ENCODE measurements around the gene SPEG.

Gene SPEG

DNA sequence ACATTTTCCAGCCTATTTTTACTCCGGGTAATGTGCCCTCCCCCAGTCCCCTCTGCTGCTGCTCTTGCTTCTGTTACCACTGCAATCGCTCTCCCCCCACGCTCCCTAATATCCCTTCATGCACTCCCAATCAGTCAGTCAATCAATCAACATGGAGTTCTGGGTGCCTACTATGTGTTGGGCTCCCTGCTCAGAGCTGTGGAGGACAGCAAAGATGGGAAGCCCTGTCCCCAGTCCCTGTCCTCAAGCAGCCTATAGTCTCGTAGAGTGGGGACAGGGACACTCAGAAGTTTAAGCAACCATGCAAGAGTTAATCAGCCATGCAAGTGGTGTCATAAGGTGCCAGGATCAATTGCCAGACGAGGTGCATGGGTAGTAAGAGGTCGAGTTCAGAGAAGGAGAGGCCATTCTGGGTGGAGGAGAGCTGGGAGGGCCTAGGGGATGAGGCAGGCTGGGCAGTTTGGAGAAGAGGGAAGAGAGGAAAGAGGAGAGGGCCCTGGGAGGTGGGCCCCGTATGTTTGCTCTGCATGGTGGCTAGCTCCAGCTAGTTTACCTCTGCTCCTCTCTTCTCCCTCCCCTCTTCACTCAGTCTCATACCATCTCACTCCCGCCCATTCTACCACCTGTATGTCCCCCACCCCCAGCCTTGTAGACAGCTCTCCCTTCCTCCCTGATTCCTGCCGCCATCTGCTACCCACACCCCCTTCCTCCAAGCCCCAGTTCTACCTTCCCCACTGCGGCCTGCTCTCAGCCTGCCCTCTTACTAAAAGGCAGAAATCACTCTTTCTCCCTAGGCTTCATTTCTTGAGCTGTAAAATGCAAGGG lies 83.5 kb downstream of the SPEG start:
- no peak for DNase-seq (ENCODE audit: low read depth)
- no peak overlapping the region for H3K4me3 ChIP-seq (ENCODE audit: low read depth, low read length)

DNA sequence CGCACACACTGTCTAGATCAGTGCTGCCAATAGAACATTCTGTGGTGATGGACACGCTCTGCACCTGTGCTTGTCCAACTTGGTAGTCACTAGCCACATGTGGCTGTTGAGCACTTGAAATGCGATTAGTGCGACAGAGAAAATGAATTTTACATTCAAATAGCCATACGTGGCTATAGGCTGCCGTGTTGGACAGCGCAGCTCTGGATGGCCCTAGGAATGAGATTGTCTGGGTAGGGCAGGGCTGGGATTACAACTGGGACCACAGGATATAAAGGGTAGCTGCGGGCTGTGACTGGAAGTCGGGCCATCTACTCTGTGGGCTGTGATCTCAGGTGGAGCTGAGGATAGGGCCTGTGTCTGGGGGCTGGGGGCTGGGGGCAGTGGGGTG lies 84.9 kb downstream of the SPEG start:
- DNase-seq (ENCODE audit: low read depth) = no peak
- H3K4me3 ChIP-seq (ENCODE audit: low read depth, low read length) = no peak overlapping the region

DNA sequence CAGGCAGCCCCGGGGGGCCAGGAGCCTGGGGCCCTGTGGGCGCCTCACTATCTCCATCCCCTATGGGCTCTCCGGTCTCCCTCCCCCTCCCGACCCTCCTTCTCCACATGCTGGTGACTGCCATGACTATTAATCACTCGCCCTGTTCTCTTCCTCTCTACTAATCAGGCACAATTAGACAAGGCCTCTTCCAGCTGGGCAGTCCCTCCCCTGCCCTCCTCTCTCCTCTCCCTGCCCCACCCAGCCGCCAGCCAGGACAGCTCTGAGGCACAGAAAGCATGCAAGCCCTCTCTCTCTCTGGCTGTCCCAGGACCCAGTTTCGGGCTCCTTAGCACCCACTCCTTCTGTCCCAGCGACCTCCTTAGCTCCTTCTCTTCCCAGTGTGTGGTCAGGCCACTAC lies 85.4 kb downstream of the SPEG start:
- H3K4me3 ChIP-seq (ENCODE audit: low read depth, low read length) = no peak overlapping the region
- DNase-seq (ENCODE audit: low read depth) = no peak

DNA sequence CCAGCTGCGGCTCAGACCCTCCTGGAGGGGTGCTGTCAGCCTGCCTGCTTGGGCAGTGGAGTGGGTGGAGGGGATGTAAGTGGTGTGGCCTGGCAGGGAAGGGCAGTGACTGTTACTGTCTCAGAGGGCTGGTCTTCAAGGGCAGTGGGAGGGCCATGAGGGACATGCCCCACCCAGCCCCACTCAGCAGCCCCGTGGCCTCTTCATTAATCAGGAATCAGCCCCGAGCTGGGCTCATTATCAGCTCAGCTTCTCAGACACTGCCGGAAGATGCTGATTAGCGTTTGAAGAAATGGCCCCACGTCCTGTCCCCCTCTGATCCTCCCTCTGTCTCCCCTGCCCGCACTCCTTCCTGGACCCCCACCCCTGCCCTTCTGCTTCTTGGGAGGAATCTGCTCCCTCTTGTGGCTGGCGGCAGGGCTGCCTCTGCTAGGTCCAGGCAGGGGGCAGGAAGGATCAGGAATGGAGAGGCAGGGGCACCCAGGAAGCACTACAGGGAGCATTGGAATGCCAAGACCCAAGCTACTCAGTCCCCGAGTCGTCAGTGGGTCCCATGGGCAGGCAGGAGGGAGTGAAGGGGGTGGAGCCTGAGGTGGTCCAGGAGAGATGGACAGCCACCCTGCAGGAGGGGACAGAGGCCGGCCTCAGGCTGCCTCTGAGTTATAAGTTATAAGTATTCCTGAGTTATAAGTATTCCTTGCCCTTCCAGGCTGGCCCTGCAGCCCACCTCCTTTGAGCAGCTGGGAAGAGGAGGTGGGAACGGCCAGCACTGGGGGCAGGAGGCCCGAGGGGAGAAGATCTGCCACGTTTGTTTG lies 86.6 kb downstream of the SPEG start:
- no peak for DNase-seq (ENCODE audit: low read depth)
- no peak overlapping the region for H3K4me3 ChIP-seq (ENCODE audit: low read depth, low read length)

DNA sequence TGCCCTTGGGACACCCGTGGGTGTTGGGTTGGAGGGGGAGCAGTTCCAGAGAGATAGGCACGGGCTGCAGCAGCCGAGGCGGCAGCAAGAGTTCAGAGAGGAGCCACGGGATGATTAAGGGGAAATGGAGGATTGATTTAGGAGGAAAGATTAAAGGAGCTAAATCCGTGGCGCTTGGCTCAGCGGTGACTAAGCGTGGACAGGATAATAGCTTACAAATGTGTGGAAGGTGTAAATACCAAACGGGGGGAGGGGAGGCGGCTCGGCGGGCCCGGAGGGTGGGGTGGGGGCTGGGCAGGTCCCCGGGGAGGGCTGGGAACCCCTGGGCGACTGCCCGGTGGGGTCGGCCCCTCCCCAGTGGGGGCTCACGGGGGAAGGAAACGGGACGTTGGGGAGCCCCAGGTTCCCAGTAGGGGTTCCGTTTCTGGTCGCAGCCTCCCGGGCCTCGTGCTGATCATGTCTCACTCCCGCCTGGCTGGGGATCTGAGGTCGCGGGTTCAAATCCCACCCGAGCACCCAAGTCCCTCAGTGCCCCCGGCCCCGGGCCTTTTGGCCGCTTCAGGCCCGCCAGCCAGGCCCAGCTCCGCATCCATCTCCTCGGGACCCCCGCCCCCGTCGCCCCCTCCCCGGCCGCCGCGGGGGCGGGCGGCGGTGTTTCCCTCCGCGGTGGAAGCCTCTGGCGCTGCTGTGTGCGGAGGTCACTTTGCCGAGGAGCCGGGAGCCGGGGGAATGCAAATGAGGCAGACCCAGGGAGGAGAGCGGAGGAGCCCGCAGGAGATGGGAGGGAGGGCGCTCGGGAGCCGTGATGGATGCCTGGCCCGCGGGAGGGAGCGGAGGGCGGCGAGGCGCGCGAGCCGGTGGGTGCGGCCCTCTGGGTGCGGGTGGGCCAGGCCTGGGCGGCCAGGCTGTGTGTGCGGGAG lies 87.7 kb downstream of the SPEG start:
- H3K4me3 ChIP-seq (ENCODE audit: low read depth, low read length) = peak overlapping the region; percentile 25
- no peak for DNase-seq (ENCODE audit: low read depth)

DNA sequence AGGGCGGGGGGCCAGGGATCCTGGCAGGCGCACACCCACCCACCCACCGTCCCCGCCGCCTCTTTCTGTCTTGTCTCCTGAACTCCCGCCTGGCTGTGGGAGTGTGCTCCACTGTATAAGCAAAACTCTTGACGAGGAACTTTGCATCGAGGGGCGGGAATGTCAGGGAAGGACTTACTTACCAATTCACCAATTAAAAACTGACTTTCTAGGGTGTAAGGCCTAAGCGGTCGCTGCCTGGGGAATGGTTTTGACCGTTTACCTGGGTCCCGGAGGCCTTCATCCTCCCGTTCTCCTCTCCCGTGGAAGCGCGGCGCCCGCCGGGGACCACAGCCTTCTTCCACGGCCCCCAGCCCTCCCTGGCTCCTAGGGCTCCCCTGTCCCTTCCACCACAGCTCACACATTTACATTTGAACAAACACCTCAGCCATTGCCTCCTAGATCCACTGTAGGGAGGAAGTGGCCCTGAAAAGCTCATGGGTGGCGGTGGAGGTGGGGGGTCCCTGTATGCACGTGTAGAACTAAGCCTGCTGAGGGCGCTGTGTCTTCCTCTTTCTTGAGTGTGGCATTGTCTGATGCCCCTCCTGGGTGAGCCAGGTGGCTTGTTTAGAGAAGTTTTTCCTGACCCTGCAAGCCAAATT lies 88.5 kb downstream of the SPEG start:
- DNase-seq (ENCODE audit: low read depth) = no peak
- no peak overlapping the region for H3K4me3 ChIP-seq (ENCODE audit: low read depth, low read length)

DNA sequence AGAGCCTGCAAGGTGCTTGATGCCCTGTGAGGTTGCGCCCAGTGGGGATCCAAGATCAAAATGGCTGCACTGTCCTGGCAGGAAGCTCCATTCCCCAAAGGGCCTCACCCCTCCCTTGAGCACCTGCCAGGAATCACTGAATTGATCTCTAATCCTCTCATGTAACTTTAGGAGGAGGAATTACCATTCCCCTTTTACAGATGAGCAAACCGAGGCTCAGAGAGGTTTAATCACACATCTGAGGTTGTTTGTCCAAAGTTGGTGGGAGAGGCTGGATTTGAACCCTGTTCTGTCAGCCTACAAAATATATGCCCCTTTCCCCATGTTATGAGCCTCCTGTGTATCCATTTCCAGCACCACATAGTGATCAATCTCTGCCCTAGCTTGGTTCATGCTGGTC lies 90.2 kb downstream of the SPEG start:
- DNase-seq (ENCODE audit: low read depth) = no peak
- H3K4me3 ChIP-seq (ENCODE audit: low read depth, low read length) = no peak overlapping the region

DNA sequence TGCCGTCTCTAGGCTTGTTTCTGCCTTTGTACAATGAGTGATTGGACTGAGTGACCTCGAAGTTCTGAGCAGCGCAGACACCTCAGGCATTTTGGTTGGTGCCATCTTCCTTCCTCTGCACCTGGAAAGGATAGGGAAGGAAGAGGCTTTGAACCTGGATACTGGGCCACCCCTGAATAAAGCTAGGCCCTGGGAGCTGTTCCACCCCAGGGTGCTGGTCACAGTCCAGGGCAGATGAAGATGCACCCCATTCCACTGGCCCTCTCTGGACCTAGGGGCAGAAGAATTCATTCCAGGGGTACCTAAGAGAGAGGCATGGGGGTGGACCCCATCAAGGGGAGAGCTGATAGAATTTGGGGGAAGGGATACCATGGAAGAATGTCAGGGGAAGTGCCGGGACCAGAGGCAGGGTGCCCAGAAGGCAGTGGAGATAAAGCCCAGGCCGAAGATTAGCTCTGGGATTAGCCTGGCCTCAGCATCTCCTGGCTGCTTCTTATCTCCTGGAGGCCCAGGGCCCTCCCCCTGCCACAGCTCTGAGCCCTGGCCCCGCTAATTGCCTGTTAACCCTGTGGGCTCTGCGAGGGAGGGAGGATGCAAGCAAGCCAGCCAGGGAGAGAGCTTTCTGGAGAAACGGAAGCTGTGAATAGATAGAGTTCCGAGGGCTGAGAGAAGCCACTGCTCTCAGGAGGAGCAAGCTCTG lies 91.0 kb downstream of the SPEG start:
- H3K4me3 ChIP-seq (ENCODE audit: low read depth, low read length) = no peak overlapping the region
- no peak for DNase-seq (ENCODE audit: low read depth)

DNA sequence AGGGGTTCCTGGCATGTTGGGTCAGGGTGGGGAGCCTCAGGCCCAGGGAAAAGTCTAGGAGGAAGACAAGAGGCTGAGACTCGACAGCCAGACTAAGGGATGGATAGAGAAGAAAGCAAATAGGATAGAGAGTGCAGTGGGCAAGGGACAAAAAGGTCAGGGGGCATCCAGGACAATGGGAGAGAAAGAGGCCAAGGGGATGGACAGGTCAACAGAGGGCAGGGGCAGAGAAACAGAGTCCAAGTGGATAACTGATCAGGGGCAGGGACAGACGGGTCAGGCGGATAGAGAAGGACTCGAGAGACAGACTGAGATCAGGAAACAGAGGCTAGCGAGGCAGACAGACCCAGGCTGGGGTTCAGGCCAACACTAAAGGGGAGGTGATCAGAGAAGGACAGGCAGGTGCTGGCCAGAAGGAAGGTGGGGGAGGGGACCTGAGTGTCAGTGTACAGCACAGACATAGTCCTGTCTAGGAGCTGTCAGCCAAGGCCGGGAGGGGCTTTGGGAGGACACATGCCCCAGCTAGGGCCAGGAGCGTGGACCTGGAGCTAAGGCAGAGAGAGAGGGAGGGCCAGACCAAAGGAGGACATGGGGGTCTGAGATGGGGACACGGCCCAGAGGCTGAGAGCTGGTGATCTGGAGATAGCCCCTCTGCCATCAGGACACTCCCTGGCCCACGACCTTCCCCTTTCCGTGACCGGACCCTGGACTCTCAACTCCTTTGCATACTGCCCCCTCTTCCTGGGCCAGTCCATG lies 91.9 kb downstream of the SPEG start:
- DNase-seq (ENCODE audit: low read depth) = no peak
- no peak overlapping the region for H3K4me3 ChIP-seq (ENCODE audit: low read depth, low read length)

DNA sequence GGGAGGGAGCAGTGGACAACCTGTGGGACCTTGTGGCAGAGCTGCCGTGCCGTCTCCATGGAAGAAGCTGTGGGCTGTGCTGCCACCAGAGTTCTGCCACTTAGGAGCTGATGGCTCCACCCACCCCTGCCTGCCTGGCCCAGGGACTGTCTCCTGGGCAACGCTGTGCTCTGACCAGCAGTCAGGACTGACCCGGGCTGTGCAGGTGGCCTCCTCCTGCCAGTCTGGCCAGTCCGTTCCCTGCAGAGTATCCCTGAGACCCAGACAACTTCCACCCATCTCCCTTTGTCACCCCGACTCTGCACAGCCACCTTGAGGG lies 92.4 kb downstream of the SPEG start:
- H3K4me3 ChIP-seq (ENCODE audit: low read depth, low read length) = no peak overlapping the region
- no peak for DNase-seq (ENCODE audit: low read depth)

DNA sequence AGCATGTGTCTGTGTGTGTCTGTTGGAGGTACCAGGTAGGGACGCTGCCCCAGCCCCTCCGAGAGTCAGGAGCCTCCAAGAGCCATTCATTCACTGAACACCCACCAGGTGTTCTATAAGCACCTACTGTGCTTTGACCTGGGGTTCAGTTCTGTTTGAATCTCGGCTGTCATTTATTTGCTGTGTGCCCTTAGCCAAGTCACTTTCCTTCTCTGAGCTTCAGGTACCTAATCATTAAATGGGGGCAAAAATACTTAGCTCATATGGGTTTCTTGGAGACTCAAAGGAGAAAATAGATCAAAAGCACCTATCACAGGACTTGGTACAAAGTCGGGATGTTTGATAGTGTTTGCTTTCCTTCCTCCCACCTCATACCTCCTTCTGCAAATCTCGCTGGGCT lies 92.8 kb downstream of the SPEG start:
- DNase-seq (ENCODE audit: low read depth) = no peak
- H3K4me3 ChIP-seq (ENCODE audit: low read depth, low read length) = no peak overlapping the region

DNA sequence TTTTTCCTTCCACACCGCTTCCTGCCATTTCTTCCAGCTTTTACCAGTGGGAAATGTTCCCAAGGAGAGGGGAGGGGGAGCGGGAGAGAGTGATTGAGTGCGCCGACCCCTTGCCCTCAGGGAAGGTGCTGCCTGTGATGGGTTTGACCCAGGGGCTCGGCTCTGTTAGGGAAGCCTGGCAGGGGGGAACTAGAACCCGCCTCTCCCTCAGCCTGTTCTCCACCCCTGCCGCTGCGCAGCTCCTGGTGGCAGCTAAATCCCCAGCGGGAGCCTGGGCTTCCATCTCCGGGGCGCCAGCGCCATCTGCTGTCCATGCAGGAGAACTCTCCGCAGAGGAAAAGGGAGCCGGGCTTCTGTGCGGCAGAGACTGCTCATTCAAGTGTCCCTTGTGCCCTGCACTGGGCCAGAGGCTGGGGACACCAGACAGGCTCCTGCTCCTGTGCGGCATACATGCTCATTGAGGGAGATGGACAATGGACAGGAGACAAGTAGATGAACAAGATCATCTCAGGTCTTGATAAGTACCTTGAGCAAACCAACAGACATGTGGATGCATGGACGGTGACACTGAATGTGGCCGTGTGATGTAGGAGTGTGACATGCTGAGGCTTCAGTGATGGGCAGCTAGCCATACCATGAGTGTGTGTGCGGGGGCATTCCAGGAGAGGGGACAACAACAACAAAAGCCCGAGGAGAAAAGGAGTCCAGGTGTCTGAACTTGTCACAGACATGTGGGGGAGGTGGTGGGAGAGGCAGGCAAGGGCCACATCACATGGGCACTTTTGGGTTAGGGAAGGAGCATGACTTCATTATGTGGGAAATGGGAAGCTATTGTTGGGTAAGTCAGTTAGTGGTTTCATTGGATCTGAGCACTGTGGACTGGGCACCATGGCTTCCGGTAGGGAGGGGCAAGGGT lies 95.7 kb downstream of the SPEG start:
- DNase-seq (ENCODE audit: low read depth) = peak; percentile 45
- peak overlapping the region; percentile 31 for H3K4me3 ChIP-seq (ENCODE audit: low read depth, low read length)

DNA sequence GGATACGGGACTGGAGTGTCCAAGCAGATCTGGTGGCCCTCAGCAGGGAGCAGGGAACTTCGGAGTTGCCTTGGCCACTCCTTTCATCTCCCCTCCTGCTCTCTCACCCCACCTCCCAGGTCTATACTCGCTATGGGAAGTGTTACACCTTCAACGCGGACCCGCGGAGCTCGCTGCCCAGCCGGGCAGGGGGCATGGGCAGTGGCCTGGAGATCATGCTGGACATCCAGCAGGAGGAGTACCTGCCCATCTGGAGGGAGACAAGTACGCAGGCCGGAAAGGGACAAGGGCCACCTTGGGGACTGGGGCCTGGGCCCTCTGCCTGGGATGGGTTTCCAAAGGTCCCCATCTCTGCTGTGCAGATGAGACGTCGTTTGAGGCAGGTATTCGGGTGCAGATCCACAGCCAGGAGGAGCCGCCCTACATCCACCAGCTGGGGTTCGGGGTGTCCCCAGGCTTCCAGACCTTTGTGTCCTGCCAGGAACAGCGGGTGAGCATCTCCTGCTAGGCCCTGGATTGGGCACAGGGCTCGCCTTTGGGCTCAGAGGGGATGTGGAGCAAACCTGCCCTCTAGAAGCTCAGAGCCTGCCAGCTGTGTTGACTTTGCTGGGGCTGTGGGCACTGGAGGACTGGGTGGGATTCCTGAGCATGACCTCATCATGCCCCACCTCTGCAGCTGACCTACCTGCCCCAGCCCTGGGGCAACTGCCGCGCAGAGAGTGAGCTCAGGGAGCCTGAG lies 97.2 kb downstream of the SPEG start:
- DNase-seq (ENCODE audit: low read depth) = no peak
- H3K4me3 ChIP-seq (ENCODE audit: low read depth, low read length) = no peak overlapping the region

DNA sequence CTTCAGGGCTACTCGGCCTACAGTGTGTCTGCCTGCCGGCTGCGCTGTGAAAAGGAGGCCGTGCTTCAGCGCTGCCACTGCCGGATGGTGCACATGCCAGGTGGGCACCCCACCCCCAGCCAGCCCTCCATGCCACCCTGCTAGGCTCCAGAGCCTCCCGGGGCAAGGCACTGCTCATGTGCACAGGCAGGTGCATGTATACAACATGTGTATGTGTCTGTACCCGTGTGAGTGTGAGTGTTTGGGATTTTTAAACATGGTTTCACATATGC lies 97.7 kb downstream of the SPEG start:
- no peak for DNase-seq (ENCODE audit: low read depth)
- no peak overlapping the region for H3K4me3 ChIP-seq (ENCODE audit: low read depth, low read length)

DNA sequence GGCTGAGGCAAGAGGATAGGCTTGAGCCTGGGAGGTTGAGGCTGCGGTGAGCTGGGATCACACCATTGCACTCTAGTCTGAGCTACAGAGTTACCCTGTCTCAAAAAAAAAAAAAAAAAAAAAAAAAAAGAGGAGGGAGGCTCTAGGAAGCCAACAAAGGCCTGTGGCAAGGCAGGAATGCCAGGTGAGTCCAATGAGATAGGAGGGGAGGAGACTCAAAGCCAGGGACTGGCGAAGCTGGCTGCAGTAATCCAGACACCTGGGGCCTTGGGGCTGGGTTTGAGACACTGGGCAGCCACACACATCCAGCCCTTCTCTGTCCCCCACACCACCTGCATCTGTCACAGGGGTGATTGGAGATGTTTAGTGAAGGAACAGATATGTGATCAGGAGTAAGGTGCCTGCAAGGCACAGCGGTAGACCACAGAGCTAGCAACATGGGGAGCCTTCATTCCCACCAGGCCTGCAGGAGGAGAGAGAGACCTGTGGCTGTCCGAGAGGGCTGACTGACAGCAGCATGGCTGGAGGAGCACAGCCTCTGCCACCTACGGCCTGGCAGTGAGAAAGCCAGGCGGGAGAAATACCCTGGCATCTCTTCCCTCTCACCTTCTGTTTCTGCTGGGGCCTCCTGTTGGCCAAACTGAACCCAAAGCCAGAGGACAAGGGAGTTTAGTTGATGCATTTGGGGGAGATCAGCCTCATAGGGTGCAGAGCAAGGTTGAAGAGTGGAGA lies 99.5 kb downstream of the SPEG start:
- DNase-seq (ENCODE audit: low read depth) = no peak
- no peak overlapping the region for H3K4me3 ChIP-seq (ENCODE audit: low read depth, low read length)

DNA sequence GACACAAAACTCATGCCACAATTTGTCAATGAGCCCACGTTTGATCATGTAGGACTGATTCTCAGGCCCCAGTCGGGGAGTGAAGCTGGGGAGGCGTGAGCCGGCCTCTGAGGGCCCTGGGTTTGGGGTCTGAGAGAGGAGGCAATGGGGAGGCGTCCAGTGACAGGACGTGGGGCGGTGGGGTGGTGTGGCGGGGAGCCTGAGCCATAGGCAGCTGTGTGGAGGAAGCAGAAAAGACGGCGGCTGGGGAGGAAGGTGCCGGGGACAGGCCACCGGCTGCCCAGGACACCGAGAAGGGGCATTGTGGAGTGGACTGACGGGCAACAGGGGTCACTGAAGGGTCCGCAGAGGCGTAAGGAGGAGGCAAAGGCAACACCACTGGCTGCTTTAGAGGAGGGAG lies 101.8 kb downstream of the SPEG start:
- DNase-seq (ENCODE audit: low read depth) = no peak

More for the DNA sequence above, 101.8 kb downstream of the SPEG start:
- H3K4me3 ChIP-seq (ENCODE audit: low read depth, low read length) = no peak overlapping the region

Data from skeletal muscle cell (primary cell).